ENCODE results near the gene PIP5KL1. TPM values are rescaled to one million over a fixed set of nuclear protein-coding genes. Genes with fewer than 3 reads are reported as not detected.

The PIP5KL1 gene
- total RNA-seq, 1 experiment from 2014 or later, result 0.51 TPM

- no peak for DNase-seq (ENCODE audit: low read depth)
These were observed 15.2 kb downstream of the PIP5KL1 start for GRCh38 chr9:127915325-127915752.

- no peak for DNase-seq (ENCODE audit: low read depth)
These were observed 16.9 kb downstream of the PIP5KL1 start for GRCh38 chr9:127913682-127914081.

GRCh38 chr9:127912882-127913281, 17.7 kb downstream of the PIP5KL1 start:
- no peak for DNase-seq (ENCODE audit: low read depth)

GRCh38 chr9:127912296-127912695, 18.3 kb downstream of the PIP5KL1 start:
- no peak for DNase-seq (ENCODE audit: low read depth)

GRCh38 chr9:127910613-127911205, 19.9 kb downstream of the PIP5KL1 start:
- peak; percentile 37 for DNase-seq (ENCODE audit: low read depth)

GRCh38 chr9:127909839-127910273, 20.7 kb downstream of the PIP5KL1 start:
- no peak for DNase-seq (ENCODE audit: low read depth)

- DNase-seq (ENCODE audit: low read depth), result no peak
These were observed 22.0 kb downstream of the PIP5KL1 start for GRCh38 chr9:127908660-127908926.

GRCh38 chr9:127907867-127908659, 22.5 kb downstream of the PIP5KL1 start:
- no peak for DNase-seq (ENCODE audit: low read depth)

- DNase-seq (ENCODE audit: low read depth), result no peak
These were observed 24.8 kb downstream of the PIP5KL1 start for GRCh38 chr9:127905788-127906191.

GRCh38 chr9:127905004-127905728, 25.4 kb downstream of the PIP5KL1 start:
- no peak for DNase-seq (ENCODE audit: low read depth)

GRCh38 chr9:127904561-127905003, 26.0 kb downstream of the PIP5KL1 start:
- no peak for DNase-seq (ENCODE audit: low read depth)

- peak; percentile 72 for DNase-seq (ENCODE audit: low read depth)
These were observed 26.8 kb downstream of the PIP5KL1 start for GRCh38 chr9:127903557-127904475.

- peak; percentile 82 for DNase-seq (ENCODE audit: low read depth)
These were observed 31.2 kb downstream of the PIP5KL1 start, which contains the start of gene ST6GALNAC6 for GRCh38 chr9:127899128-127899943. Gene ST6GALNAC6, minus strand, starts transcription at chr9:127899603. Its CDS starts 1,622 bp downstream, at chr9:127897981.

GRCh38 chr9:127898433-127899127, 32.0 kb downstream of the PIP5KL1 start:
- DNase-seq (ENCODE audit: low read depth), result peak; percentile 63

- peak; percentile 75 for DNase-seq (ENCODE audit: low read depth)
These were observed 33.3 kb downstream of the PIP5KL1 start for GRCh38 chr9:127897193-127897692.

- no peak for DNase-seq (ENCODE audit: low read depth)
These were observed 34.0 kb downstream of the PIP5KL1 start for GRCh38 chr9:127896395-127897192.

- DNase-seq (ENCODE audit: low read depth), result no peak
These were observed 34.8 kb downstream of the PIP5KL1 start for GRCh38 chr9:127895811-127896210.

GRCh38 chr9:127893392-127893791, 37.2 kb downstream of the PIP5KL1 start:
- no peak for DNase-seq (ENCODE audit: low read depth)

- no peak for DNase-seq (ENCODE audit: low read depth)
These were observed 37.7 kb downstream of the PIP5KL1 start for GRCh38 chr9:127892831-127893230.

Measured in Daoy (cell line).